ENCODE results near the gene KIF5C. TPM values are rescaled to one million over a fixed set of nuclear protein-coding genes. Genes with fewer than 3 reads are reported as not detected.

KIF5C gene
- total and polyA plus RNA-seq, 7 donors: 0.22 to 1.1 (median 0.59) TPM

GRCh38 chr2:148968776-148969319 is 93.8 kb downstream of the KIF5C start:
- Histone ChIP-seq H3K36me3 (ENCODE audit: insufficient read depth in 1 of 2, low read depth in 1 of 2) (no peaks in the 10 kb centered on the region), H3K27ac (no peak overlapping the region), H3K4me1 (no peaks in the 10 kb centered on the region), H3K4me3 (no peak overlapping the region), H3K27me3 (ENCODE audit: insufficient read depth in 3 of 3, low read length in 2 of 3) (no peaks in the 10 kb centered on the region), H3K9me3 (no peaks in the 10 kb centered on the region)
- WGBS, 3 donors: 76 to 87% (median 80%) methylated on average over 4 of the region's 4 CpGs
- no peak for ATAC-seq
- intact Hi-C loops (cut with DNase I): no loop called here
- no peak for TF ChIP-seq CTCF (IDR thresholded peaks at IDR 0.05)
- DNase-seq: no peak

- no peak overlapping the region for H3K27ac ChIP-seq
- no peak for TF ChIP-seq CTCF (IDR thresholded peaks at IDR 0.05)
- no peaks in the 10 kb centered on the region for H3K27me3 ChIP-seq (ENCODE audit: insufficient read depth in 3 of 3, low read length in 2 of 3)
- WGBS, 3 donors: 45 to 55% (median 52%) methylated on average over 7 of the region's 7 CpGs
- no peaks in the 10 kb centered on the region for H3K9me3 ChIP-seq
- H3K4me3 ChIP-seq: no peak overlapping the region
- DNase-seq (no peak), ATAC-seq (no peak)
- H3K36me3 ChIP-seq (ENCODE audit: insufficient read depth in 1 of 2, low read depth in 1 of 2): no peaks in the 10 kb centered on the region
- no peaks in the 10 kb centered on the region for H3K4me1 ChIP-seq
- intact Hi-C loops (cut with DNase I): no loop called here
These were observed 94.6 kb downstream of the KIF5C start for GRCh38 chr2:148969659-148970061.

- TF ChIP-seq CTCF (IDR thresholded peaks at IDR 0.05): no peak
- H3K4me1 ChIP-seq: no peaks in the 10 kb centered on the region
- 77 to 89% (median 78%) methylated on average over 2 of the region's 2 CpGs for WGBS, 3 donors
- intact Hi-C loops (cut with DNase I): no loop called here
- H3K4me3 ChIP-seq: no peak overlapping the region
- H3K27me3 ChIP-seq (ENCODE audit: insufficient read depth in 3 of 3, low read length in 2 of 3): no peaks in the 10 kb centered on the region
- ATAC-seq (no peak), DNase-seq (no peak)
- no peaks in the 10 kb centered on the region for H3K36me3 ChIP-seq (ENCODE audit: insufficient read depth in 1 of 2, low read depth in 1 of 2)
- no peaks in the 10 kb centered on the region for H3K9me3 ChIP-seq
- H3K27ac ChIP-seq: no peak overlapping the region
These were observed 95.4 kb downstream of the KIF5C start for GRCh38 chr2:148970385-148970784.

GRCh38 chr2:148971547-148971946 is 96.5 kb downstream of the KIF5C start:
- Histone ChIP-seq H3K36me3 (ENCODE audit: insufficient read depth in 1 of 2, low read depth in 1 of 2) (no peaks in the 10 kb centered on the region), H3K27ac (no peak overlapping the region), H3K4me1 (no peaks in the 10 kb centered on the region), H3K27me3 (ENCODE audit: insufficient read depth in 3 of 3, low read length in 2 of 3) (no peaks in the 10 kb centered on the region), H3K9me3 (no peaks in the 10 kb centered on the region), H3K4me3 (no peak overlapping the region)
- ATAC-seq (no peak), DNase-seq (no peak)
- no peak for TF ChIP-seq CTCF (IDR thresholded peaks at IDR 0.05)
- intact Hi-C loops (cut with DNase I): no loop called here
- WGBS, 3 donors: 77 to 86% (median 85%) methylated on average over 3 of the region's 3 CpGs

GRCh38 chr2:148974095-148974494 is 99.1 kb downstream of the KIF5C start:
- no peaks in the 10 kb centered on the region for H3K4me1 ChIP-seq
- DNase-seq (no peak), ATAC-seq (no peak)
- no peak overlapping the region for H3K27ac ChIP-seq
- H3K9me3 ChIP-seq: no peaks in the 10 kb centered on the region
- no peaks in the 10 kb centered on the region for H3K27me3 ChIP-seq (ENCODE audit: insufficient read depth in 3 of 3, low read length in 2 of 3)
- H3K4me3 ChIP-seq: no peak overlapping the region
- no peak for TF ChIP-seq CTCF (IDR thresholded peaks at IDR 0.05)
- intact Hi-C loops (cut with DNase I): no loop called here
- H3K36me3 ChIP-seq (ENCODE audit: insufficient read depth in 1 of 2, low read depth in 1 of 2): no peaks in the 10 kb centered on the region

All from psoas muscle (tissue), 8 donors.